Left renal pelvis (tissue), 4 donors: ENCODE results near the gene RXRG. TPM values are rescaled to one million over a fixed set of nuclear protein-coding genes. Genes with fewer than 3 reads are reported as not detected.
A peak's percentile ranks its signal among the peaks of the same experiment; 100 is the strongest.

Source experiments
- DNase-seq, 4 donors: peaks; one replicate each; pipeline ENCODE4 v3.0.0-alpha.2; 2013; ENCODE audit warnings: low read depth in 4 of 4, low spot score in 3 of 4
- polyA plus RNA-seq, 4 donors: library from polyadenylated mRNA; unstranded; fragments of 120-200 nt; gene quantifications; one replicate each; pipeline ENCODE4 v1.2.1, GENCODE V29; 2013; ENCODE audit not compliant: insufficient read length in 4 of 4

The RXRG gene
- polyA plus RNA-seq, 4 donors: 1.4 to 7.0 (median 2.6) TPM

- no peak for DNase-seq
Measured at GRCh38 chr1:165452336-165453130, 7.6 kb upstream of the RXRG start.

GRCh38 chr1:165451691-165452090 lies 6.8 kb upstream of the RXRG start:
- DNase-seq: no peak

GRCh38 chr1:165449131-165449530 lies 4.2 kb upstream of the RXRG start:
- no peak for DNase-seq

DNA sequence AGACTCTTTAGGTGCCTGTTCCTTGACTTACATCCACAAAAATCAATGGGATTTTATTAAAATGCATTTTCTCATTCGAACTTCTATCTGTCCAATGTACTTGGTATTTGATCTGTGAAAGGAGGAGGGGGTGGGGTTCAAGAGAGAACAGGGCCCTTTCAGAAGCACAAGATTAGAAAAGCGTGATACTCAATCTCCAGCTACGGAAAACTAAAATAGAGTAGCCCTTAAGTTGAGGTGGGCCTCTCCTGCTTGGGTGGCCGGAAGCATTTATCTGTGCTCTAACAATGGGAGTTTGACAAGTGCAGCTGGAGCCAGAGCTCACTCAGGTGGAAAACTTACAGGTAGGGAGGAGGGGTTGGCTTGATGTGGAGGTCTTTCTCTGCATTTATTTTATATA lies 462 bp upstream of the RXRG start:
- DNase-seq: no peak

GRCh38 chr1:165443539-165444311 lies 1.2 kb downstream of the RXRG start:
- DNase-seq: peak in 1 of 4 donors; percentile 30

- no peak for DNase-seq
Measured at GRCh38 chr1:165442653-165443052, 2.3 kb downstream of the RXRG start.

- no peak for DNase-seq
Measured at GRCh38 chr1:165442053-165442452, 2.9 kb downstream of the RXRG start.

DNA sequence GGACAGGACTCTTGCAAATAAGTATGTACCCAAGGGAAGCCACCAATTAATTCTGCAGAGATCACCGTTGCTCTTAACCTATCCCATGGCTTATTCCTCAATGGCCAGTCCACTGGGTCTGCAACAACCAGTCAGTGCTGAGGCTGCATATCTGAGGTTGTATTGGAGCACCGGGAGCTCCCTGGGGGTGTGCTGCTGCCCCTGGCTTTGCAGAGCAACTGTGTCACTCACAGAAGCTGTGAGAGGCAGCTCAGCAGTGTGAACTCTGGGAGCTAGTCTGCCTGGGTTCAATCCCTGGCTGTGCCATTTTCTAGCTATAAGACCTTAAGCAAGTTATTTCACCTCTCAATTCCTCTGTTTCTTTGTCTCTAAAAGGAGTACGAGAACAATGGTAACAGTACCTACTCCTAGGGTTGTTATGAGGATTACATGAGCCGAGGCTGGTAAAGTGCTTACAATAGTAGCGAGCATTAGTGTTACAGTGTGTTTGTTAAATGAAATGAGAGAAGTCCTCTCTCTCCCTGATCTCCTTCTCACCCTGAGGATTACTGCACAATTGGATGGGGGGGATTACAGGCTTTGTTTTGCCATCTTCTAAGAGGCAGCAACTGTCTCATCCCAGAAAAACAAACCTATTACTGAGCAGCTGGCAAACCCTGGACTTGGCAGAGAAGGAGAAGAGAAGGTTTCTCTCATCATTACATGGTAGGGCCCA lies 3.6 kb downstream of the RXRG start:
- DNase-seq: no peak

DNA sequence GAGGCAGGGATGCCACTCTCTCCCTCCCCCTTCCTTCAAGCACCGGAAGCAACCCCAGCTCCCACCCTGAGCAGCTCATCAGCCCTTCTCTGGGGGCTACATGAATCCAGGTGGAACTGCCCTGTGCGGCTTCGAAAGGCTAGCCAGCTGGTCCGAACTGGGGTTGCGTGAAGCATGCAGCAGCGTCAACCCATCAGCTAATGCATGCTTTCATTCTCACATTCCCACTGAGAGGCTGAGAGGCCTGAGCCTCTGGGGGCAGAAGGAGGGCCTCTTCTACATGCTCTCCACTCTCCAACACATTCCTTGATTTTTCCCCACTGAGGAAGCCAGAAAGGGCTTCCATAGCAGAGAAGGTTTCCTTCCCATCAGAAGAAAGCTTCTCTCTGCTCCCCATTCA lies 5.6 kb downstream of the RXRG start:
- no peak for DNase-seq

GRCh38 chr1:165436994-165437393 lies 7.9 kb downstream of the RXRG start:
- no peak for DNase-seq

DNA sequence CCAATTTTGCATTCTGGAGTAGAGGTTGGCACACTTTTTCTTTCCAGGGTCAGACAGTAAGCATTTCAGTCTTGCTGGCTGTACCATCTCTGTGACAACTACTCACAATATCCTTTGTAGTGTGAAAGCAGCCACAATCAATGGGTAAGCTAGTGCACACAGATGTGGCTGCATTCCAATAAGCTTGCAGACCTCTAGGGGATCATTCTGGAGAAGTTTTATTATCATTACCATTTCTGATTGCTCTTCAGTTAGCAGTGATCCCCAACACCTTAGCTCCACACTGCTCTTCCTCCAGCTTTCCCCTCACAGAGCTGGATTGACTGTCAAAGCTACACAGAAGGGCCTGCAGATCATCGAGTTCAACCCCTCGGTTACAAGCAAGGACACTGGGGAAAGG lies 9.1 kb downstream of the RXRG start:
- no peak for DNase-seq

GRCh38 chr1:165434281-165434680 lies 10.6 kb downstream of the RXRG start:
- DNase-seq: no peak

- no peak for DNase-seq
Measured at GRCh38 chr1:165431079-165431478, 13.8 kb downstream of the RXRG start.

- no peak for DNase-seq
Measured at GRCh38 chr1:165426745-165427144, 18.2 kb downstream of the RXRG start.

GRCh38 chr1:165425621-165426020 lies 19.3 kb downstream of the RXRG start:
- DNase-seq: no peak

DNA sequence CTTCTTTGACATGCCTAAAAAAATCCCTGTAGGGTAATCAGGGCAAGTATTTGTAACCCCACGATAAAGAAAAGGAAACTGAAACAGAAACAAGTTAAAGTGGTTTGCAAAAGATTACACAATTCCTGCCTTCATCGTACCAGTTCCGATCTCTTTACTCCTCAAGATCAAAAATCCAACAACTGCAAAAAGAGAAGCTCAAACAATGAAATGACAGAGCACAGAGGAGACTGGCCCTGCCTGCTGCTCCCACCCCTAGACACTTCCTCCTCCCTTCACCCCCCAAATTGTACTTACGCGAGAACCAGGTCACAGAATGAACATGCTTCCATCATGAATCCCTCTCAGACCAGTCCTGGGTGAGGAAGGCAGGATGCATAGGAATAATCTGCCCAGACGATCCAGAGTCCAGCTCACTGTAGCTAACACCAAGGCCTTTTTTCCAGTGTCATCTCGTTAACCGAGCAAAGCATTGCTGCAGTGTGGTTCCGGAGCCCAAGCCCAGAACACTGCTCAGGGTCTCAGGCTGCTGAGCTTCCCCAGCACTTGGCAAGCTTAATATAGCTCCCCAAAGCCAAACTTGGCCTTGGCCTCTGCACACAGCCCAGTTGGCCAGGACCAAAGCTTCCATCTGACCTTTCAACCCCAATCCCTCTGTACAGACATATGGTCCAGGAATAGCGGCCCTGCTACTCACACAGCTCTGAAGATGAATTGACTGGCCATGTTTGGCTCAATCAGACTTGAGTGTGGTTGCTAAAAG lies 20.3 kb downstream of the RXRG start:
- DNase-seq: no peak

DNA sequence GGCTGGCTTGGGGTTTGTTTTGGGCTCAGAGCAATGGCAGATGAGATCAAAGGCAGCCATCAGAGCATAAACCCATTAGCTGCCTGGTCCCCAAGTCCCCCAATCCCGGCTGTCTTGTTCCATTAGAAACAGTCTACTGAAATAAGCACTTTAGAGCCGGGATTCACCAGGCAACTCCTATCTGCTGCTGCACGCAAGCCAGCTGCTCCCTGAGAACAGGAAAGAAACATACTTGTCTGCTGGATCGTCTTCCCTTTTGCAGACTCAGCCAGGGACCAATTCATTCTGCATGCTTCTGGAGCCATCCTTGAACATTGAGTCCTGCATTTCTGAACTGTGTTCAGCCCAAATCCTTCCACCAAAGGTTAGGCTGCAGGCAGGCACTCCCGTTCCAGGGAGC lies 21.8 kb downstream of the RXRG start:
- no peak for DNase-seq

GRCh38 chr1:165420655-165421054 lies 24.3 kb downstream of the RXRG start:
- DNase-seq: no peak

DNA sequence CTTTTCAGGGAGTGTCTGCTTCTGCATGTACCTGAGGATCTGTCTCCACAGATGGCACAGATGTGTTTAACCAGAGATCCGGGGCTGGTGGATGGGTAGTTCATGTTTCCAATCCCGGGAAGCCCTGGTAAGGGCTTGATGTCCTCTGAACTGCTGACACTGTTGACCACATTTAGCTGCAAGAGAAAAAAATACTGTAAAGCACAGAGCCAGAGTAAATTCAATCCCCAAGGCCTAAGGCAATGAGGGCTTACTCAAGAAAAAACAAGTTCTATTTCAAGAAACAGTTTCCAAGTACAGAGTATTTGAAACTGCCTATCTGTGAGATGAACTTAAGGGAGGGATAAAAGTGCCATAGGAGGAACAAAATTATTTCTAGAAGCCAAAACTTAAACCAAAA lies 25.1 kb downstream of the RXRG start:
- DNase-seq: no peak

DNA sequence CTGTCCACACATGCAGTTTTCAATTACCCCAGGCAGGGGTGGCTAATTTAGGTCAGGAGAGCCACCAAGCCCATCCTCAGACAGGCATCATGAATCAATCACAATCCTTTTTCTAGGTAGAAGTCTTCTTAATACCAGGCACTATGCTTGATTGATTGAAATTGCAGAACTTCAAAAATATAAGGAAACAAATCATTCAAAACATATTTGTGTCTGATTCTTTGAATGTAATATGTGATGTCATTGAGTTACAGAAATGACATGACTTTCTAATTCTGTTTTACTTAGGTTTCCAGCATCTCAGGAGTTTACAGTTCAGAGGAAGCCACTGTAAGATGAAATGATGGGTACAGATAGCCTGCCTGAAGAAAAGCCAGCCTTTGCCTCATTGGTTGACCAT lies 26.7 kb downstream of the RXRG start:
- DNase-seq: no peak

- DNase-seq: no peak
Measured at GRCh38 chr1:165416876-165417275, 28.1 kb downstream of the RXRG start.
